Mammary epithelial cell (primary cell): Measurements from ENCODE around the gene ATP5PB.

ENCODE experiments used
- EZH2 ChIP-seq: IDR thresholded peaks from 2 replicates; pipeline ENCODE4 v1.6.1; 2012; ENCODE audit warnings: low read length, inconsistent platforms, borderline replicate concordance
- TF ChIP-seq, protein P1 (sequence below), 2 donors: IDR thresholded peaks in 1 of 2; conservative IDR thresholded peaks in 1 of 2; 2 replicates each; pipeline ENCODE4 v1.5.1; 2011 to 2012; ENCODE audit warnings: inconsistent platforms in 2 of 2, low read length in 2 of 2, mild to moderate bottlenecking in 2 of 2, control low read depth in 1 of 2, low read depth in 1 of 2; ENCODE audit not compliant: insufficient read depth in 1 of 2; ENCODE audit errors: extremely low read depth in 1 of 2

DNA sequence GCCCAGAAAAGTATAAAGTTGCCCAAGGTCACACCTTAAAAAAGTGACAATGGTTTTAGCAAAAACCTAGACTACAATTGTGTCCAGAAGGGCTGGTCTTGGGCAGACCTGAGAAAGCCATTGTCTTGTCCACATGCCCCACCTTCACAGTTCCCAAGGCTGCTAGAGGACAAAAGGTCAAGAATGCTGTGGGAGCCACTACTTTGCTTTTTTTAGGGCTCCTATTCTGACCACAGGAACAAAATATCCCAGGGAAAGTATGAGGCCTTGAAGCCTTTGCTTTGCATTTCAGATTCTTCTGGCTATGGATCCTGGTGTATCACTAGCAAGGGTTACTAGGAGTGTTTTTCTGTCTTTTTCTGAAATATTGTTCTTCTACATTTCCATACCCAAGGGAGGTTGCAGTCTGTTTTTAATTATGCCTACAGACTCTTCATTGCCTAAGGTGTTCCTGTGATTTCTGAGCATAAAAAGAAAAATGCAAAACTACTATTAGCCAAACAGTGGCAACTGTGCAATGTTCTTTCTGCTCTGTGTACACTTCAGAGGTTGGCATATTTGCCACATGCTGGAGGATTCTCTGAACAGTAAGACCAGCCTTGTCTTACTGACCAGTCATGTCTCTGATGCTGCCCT is 35.2 kb downstream of the ATP5PB start:
- TF ChIP-seq, protein P1, sequence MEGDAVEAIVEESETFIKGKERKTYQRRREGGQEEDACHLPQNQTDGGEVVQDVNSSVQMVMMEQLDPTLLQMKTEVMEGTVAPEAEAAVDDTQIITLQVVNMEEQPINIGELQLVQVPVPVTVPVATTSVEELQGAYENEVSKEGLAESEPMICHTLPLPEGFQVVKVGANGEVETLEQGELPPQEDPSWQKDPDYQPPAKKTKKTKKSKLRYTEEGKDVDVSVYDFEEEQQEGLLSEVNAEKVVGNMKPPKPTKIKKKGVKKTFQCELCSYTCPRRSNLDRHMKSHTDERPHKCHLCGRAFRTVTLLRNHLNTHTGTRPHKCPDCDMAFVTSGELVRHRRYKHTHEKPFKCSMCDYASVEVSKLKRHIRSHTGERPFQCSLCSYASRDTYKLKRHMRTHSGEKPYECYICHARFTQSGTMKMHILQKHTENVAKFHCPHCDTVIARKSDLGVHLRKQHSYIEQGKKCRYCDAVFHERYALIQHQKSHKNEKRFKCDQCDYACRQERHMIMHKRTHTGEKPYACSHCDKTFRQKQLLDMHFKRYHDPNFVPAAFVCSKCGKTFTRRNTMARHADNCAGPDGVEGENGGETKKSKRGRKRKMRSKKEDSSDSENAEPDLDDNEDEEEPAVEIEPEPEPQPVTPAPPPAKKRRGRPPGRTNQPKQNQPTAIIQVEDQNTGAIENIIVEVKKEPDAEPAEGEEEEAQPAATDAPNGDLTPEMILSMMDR (conservative IDR thresholded peaks at IDR 0.05 in 1 of 2, IDR thresholded peaks at IDR 0.05 in 1 of 2; ENCODE audit: extremely low read depth in 1 of 2, insufficient read depth in 1 of 2, low read depth in 1 of 2, low read length in 2 of 2) = no peak
- TF ChIP-seq EZH2 = no peak
